A172 (cell line): ENCODE data around the gene LHX6. TPM values are rescaled to one million over a fixed set of nuclear protein-coding genes. Genes with fewer than 3 reads are reported as not detected.
A peak's percentile ranks its signal among the peaks of the same experiment; 100 is the strongest.

ENCODE experiments used
- DNase-seq: peaks from one replicate; pipeline ENCODE4 v3.0.0-alpha.2; 2015; ENCODE audit warnings: low spot score
- total RNA-seq: library from RNA; depleted of rRNA; stranded (reverse); fragments of >200 nt; shearing (Covaris generic); gene quantifications from 2 replicates; pipeline ENCODE4 v1.2.3, GENCODE V29; 2014; rRNA removed

LHX6 gene
- 2.2 and 2.5 TPM in 2 replicates for total RNA-seq

GRCh38 chr9:122228568-122229484 is at the start of gene LHX6:
Gene LHX6 (minus strand): TSS chr9:122228957. CDS start chr9:122228740, 217 bp downstream.
- peak; percentile 47 for DNase-seq

- DNase-seq = no peak
Observed at GRCh38 chr9:122277285-122277897, 48.6 kb upstream of the LHX6 start.

- DNase-seq = peak; percentile 26
Observed at GRCh38 chr9:122276096-122276495, 47.3 kb upstream of the LHX6 start.

- no peak for DNase-seq
Observed at GRCh38 chr9:122274055-122274454, 45.3 kb upstream of the LHX6 start.

GRCh38 chr9:122268041-122268814 is 39.5 kb upstream of the LHX6 start:
- DNase-seq = no peak

GRCh38 chr9:122265149-122265915 is 36.6 kb upstream of the LHX6 start:
- no peak for DNase-seq

- peak; percentile 86 for DNase-seq
Observed at GRCh38 chr9:122264360-122265148, 35.8 kb upstream of the LHX6 start, which contains the start of the genes MRRF and RBM18. Gene MRRF (plus strand): TSS chr9:122264882. CDS start chr9:122270892, 6,010 bp downstream. Gene RBM18 (minus strand): TSS chr9:122264840. CDS start chr9:122261492, 3,348 bp downstream.

- DNase-seq = peak; percentile 5
Observed at GRCh38 chr9:122263699-122264349, 35.1 kb upstream of the LHX6 start.

- DNase-seq = no peak
Observed at GRCh38 chr9:122262073-122262472, 33.3 kb upstream of the LHX6 start.

GRCh38 chr9:122261469-122261881 is 32.7 kb upstream of the LHX6 start:
- DNase-seq = peak; percentile 23

- DNase-seq = no peak
Observed at GRCh38 chr9:122258886-122259415, 30.2 kb upstream of the LHX6 start.

- DNase-seq = no peak
Observed at GRCh38 chr9:122256206-122256605, 27.4 kb upstream of the LHX6 start.

GRCh38 chr9:122254761-122255160 is 26.0 kb upstream of the LHX6 start:
- no peak for DNase-seq

GRCh38 chr9:122252796-122253195 is 24.0 kb upstream of the LHX6 start:
- DNase-seq = no peak

- DNase-seq = no peak
Observed at GRCh38 chr9:122251351-122251750, 22.6 kb upstream of the LHX6 start.

GRCh38 chr9:122248448-122248865 is 19.7 kb upstream of the LHX6 start:
- no peak for DNase-seq

GRCh38 chr9:122246666-122247065 is 17.9 kb upstream of the LHX6 start:
- DNase-seq = no peak

- DNase-seq = no peak
Observed at GRCh38 chr9:122244349-122244748, 15.6 kb upstream of the LHX6 start.

GRCh38 chr9:122239722-122240121 is 11.0 kb upstream of the LHX6 start:
- no peak for DNase-seq

- no peak for DNase-seq
Observed at GRCh38 chr9:122236681-122237080, 7.9 kb upstream of the LHX6 start.
